NCI-H187 (cell line): ENCODE data around the gene ZSCAN20.

Experiments used
- DNase-seq, 2 experiments: peaks; one replicate each; lab custom pipeline; 2025; lab: John Stamatoyannopoulos, UW

Gene ZSCAN20

GRCh38 chr1:33472269-33472980, at the start of gene ZSCAN20:
Gene ZSCAN20, plus strand, starts transcription at chr1:33472645. Its CDS starts 6,644 bp downstream, at chr1:33479289.
- peak; percentile 94 to 95 for DNase-seq

DNA sequence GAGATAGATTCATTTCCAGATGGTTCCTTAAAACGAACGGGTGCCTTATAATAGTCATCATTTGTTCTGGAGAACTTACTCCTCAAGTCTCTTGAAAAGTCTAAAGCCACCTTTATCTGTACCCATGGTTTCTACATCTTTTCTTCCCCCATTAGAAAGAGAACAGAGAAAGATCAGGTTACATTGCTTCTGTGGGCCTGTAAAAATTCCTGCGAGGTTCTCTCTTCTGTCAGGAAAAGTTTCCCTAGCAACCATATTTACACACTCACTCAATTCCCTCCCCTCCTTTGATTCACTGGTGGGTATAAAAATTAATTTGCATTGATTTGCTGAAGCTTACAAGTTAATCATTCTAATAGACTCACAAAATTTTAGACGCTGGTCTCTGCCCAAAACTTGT, 48.2 kb upstream of the ZSCAN20 start:
- DNase-seq, result no peak

DNA sequence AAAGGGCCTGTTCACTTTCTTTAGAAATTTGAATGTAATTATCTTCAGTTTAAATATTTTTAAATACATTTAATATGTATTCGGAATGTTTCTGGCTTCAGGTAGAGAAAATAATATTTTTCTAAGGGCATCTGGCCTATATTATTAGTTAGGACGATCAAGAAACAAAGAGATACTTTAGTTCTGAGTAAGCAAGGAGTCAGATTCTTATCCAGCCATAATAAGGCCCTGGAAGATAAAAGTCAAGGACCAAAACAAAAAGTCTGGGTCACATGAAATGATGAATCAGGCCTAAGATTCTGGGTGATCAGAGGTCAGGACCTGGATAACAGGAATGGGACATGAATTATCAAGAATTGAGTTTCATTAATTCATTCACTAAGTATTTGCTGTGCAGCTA, 47.8 kb upstream of the ZSCAN20 start:
- no peak for DNase-seq

- no peak for DNase-seq
Measured at GRCh38 chr1:33425900-33426299, 46.5 kb upstream of the ZSCAN20 start.

- DNase-seq, result no peak
Measured at GRCh38 chr1:33426916-33427315, 45.5 kb upstream of the ZSCAN20 start.

- DNase-seq, result no peak
Measured at GRCh38 chr1:33428661-33429060, 43.8 kb upstream of the ZSCAN20 start.

DNA sequence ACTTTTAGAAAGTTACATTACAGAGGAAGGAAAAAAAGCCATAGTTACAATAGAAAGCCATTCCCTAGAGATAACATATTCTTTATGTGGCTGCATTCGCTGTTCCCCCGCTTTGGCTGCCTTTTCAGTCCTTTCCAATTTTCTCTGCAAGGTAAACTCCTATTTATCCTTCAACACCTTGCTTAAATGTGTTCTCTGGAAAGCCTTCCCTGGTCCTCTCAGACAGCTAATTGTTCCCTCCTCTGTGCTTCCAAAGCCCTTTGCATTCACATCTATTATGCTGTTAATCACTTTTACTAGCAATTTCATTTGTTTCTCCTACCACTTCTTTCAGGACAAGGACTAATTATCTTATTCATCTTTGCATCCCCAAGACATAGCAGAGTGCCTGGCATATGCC, 43.1 kb upstream of the ZSCAN20 start:
- no peak for DNase-seq

- DNase-seq, result peak in 1 of 2 experiments; percentile 28
Measured at GRCh38 chr1:33429856-33430691, 42.4 kb upstream of the ZSCAN20 start.

DNA sequence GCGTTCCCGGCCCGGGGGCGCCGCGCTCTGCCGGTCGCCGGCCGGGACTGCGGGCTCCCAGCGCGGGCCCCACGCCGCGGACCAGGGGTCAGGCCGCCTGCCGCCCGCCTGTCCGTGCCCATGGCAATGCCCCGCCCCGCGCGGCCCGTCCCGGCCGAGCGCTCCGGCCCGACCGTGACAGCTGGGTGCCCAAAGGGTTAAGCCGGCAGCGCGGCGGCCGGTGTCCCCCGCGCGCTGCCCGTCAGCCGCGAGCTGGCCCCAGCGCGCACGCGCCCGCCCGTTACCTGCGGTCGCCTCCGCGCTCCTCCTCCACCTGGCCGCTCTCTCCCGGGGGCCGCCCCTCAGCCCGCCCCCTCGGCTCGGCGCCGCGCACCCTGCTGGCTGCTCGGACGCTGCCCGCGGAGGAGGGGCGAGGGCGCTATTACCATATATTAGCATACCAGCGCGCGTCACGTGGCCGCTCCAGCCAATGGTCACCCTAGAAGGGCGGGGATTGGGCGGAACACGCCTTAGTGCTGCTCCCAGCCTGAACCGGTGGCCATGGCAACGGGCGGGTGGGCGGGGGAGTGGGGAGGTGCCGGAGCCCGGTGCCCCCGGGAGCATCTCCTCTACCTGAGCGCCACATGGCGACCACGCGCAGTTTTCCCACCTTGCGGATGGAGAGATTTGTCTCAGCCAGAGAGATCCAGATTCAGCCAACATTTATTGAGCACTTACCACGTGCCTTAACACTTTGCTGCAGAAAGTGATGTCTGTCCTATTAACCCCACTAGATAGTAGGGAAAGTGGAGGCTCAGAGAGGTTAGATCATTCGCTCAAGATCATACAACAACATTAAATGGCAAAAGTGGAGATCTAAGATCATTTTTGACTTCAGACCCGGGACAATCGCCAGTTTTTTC, 41.5 kb upstream of the ZSCAN20 start, which contains the start of gene PHC2:
PHC2 (minus strand) TSS at position 404 of the 902 bp plus-strand sequence. CDS start 55,556 bp downstream, outside the sequence.
- peak; percentile 95 to 97 for DNase-seq

- no peak for DNase-seq
Measured at GRCh38 chr1:33433509-33434362, 38.7 kb upstream of the ZSCAN20 start.

DNA sequence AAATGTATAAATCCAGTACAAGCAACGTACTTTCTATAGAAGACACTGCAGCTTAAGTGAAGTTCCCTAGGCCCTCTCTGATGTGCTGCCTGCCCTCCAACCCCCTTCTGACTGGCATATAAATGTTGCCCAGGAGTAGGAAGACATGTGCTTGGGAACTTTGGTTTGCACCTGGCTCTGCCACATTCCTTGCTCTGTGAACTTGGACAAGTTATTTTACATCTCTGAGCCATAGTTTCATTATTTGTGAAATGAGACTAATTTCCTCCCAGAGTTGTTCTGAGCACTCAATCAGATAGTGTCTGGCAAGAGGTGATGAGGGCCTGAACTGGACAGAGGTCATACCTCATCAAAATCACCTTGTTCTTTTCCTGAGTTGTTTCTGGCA, 38.1 kb upstream of the ZSCAN20 start:
- DNase-seq, result no peak

GRCh38 chr1:33435096-33435820, 37.2 kb upstream of the ZSCAN20 start:
- DNase-seq, result no peak

DNA sequence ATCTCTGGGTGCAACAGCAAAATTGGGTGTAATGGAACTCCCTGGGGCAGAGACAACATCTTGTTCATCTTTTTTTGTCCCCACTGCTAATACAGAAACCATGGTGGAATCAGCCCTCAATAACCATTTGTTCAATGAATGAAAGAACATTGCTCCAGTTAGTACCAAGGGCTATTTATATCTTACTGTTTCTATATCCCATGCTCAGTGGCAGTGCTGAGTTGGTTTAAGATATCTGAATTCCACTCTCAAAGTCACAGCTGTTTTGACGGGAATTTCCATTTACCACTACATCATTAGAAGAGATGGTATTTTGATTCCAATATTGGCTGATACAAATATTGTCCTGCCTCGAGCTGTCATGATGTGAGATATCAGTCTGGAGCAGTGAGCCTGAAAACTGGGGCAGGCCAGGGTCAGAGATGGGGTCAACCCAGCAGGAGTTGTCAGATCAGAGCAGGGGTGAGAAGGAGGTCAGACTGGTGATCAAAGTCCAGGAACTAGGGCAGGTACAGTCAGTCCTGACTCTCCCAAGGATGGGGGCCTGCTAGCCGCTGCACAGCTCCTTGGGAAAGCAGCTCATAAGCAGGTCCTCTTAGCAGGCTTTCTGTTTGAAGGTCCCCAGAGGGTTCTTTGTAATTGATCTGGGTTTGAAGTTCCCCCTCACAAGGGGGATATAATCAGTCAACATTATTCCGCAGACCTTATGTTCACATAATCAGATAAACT, 35.7 kb upstream of the ZSCAN20 start:
- no peak for DNase-seq

DNA sequence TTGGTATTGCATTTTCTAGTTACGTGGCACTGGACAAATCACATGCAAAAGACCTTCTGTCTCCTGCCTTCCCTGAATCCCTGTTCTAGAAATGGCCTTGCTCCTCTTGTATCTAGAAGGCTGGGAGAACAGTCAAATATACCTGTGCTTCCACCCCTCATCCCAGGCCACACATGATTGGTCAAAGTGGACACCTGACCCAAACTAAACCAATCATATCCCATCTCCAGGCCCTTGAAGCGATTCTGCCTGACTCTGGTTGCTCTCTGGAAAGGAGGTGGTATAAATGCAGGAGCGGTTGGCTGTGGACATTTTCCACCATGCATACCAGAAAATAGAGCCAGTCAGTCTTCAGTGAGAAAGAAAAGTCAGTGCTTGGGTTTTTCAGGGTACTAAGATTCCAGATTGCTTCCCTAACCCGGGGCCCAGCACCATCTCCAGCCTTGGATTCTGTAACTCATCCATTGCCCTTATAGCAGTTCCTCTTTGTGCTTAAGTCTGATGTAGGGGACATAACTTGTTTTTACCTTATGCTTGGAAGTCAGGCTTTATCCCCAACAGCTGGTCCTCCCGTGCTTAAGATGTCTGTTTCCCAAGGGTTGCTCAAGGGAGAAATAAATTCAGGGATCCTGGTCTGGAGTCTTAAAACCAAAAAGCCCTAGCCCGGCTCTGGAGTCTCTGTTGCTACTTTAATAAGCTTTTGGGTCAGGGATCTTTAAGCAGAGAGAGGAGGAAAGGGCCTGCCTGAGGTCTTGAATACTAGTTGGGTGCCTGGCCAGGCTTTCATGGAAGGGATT, 33.9 kb upstream of the ZSCAN20 start:
- DNase-seq, result no peak

GRCh38 chr1:33439662-33440061, 32.8 kb upstream of the ZSCAN20 start:
- no peak for DNase-seq

- DNase-seq, result no peak
Measured at GRCh38 chr1:33441088-33441745, 31.2 kb upstream of the ZSCAN20 start.

DNA sequence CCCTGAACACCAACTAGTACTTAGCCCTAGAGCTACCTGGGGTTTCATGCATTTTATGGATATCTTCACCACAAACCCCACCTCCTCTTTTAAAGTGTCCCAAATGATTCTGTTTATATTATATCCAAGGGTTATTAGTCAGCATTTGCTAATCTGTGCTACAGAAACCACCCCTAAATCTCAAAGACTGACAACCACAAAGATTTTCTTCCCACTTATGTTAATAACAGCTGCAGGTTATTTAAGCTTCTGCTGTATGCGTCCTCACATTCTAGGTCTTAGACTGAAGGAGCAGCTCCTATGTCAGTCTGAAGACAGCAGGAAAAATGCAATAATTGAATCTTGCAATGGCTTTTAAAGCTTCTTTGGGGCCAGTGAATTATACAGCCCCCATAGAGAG, 30.3 kb upstream of the ZSCAN20 start:
- DNase-seq, result no peak

DNA sequence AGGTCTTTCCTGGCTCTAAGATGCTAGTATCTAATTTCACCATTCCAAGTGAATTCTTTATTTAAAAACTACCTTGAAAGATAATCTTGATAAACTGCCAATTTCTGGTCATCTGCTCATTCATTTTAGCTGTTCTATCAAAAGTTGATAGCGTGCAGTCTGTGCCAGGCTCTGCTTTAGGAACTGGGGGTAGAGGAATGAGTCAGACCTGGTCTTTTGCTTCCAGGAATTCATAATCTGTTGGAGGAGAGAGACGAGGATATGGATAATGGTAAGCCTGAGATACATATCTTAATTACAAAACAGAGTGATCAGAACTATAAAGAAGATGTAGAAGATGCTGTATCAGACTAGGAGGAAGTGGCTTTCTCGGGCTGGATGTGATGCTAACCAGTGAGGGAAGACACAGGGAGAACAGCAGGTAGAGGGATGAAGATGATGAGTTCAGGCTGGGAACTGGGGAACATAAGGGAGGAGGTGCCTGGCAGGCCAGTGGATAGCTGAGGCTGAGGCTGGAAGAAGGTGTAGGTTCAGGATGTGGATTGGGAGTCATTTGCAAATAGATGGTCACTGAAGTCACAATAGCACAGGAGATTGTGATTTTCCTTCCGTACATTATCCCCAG, 29.3 kb upstream of the ZSCAN20 start:
- DNase-seq, result no peak
